GM21367 (cell line): ENCODE data around the gene OPA1.

Experiments
- ATAC-seq: cut with Tn5 transposase; IDR thresholded peaks from one replicate; pipeline ENCODE4 v1.9.1; 2021; ENCODE audit not compliant: unreplicated experiment

The OPA1 gene

GRCh38 chr3:193731656-193732055 lies 138.6 kb downstream of the OPA1 start:
- ATAC-seq, result no peak

- no peak for ATAC-seq
These were observed 139.4 kb downstream of the OPA1 start for GRCh38 chr3:193732391-193732790.

GRCh38 chr3:193732827-193733226 lies 139.8 kb downstream of the OPA1 start:
- ATAC-seq, result no peak

GRCh38 chr3:193734737-193735366 lies 141.8 kb downstream of the OPA1 start:
- no peak for ATAC-seq

- no peak for ATAC-seq
These were observed 142.8 kb downstream of the OPA1 start for GRCh38 chr3:193735850-193736249.

GRCh38 chr3:193736616-193737015 lies 143.6 kb downstream of the OPA1 start:
- ATAC-seq, result no peak

GRCh38 chr3:193737191-193737751 lies 144.3 kb downstream of the OPA1 start:
- no peak for ATAC-seq

GRCh38 chr3:193742628-193743027 lies 149.6 kb downstream of the OPA1 start:
- ATAC-seq, result no peak

GRCh38 chr3:193743702-193744047 lies 150.7 kb downstream of the OPA1 start:
- ATAC-seq, result peak; percentile 72

- no peak for ATAC-seq
These were observed 151.2 kb downstream of the OPA1 start for GRCh38 chr3:193744048-193744821.

- no peak for ATAC-seq
These were observed 152.0 kb downstream of the OPA1 start for GRCh38 chr3:193744822-193745684.

GRCh38 chr3:193746832-193747231 lies 153.8 kb downstream of the OPA1 start:
- ATAC-seq, result no peak
